Measurements from ENCODE around the gene ADIG.

The ADIG gene

GRCh38 chr20:38617830-38618196, 36.8 kb downstream of the ADIG start:
- no peak for DNase-seq (ENCODE audit: low read depth)
- no peak overlapping the region for H3K4me3 ChIP-seq (ENCODE audit: control insufficient read depth, low read depth, low read length)
- TF ChIP-seq CTCF (conservative IDR thresholded peaks at IDR 0.05; ENCODE audit: control insufficient read depth, insufficient read depth, low read depth, low read length): no peak

- TF ChIP-seq CTCF (conservative IDR thresholded peaks at IDR 0.05; ENCODE audit: control insufficient read depth, insufficient read depth, low read depth, low read length): no peak
- no peak for DNase-seq (ENCODE audit: low read depth)
Measured at GRCh38 chr20:38620441-38620840, 39.4 kb downstream of the ADIG start.

GRCh38 chr20:38623061-38623460, 42.1 kb downstream of the ADIG start:
- no peak for TF ChIP-seq CTCF (conservative IDR thresholded peaks at IDR 0.05; ENCODE audit: control insufficient read depth, insufficient read depth, low read depth, low read length)
- DNase-seq (ENCODE audit: low read depth): no peak
- H3K4me3 ChIP-seq (ENCODE audit: control insufficient read depth, low read depth, low read length): no peak overlapping the region

More at GRCh38 chr20:38620441-38620840, 39.4 kb downstream of the ADIG start:
- H3K4me3 ChIP-seq (ENCODE audit: control insufficient read depth, low read depth, low read length): no peak overlapping the region

GRCh38 chr20:38624084-38624483, 43.1 kb downstream of the ADIG start:
- no peak overlapping the region for H3K4me3 ChIP-seq (ENCODE audit: control insufficient read depth, low read depth, low read length)
- TF ChIP-seq CTCF (conservative IDR thresholded peaks at IDR 0.05; ENCODE audit: control insufficient read depth, insufficient read depth, low read depth, low read length): no peak
- DNase-seq (ENCODE audit: low read depth): no peak

- H3K4me3 ChIP-seq (ENCODE audit: control insufficient read depth, low read depth, low read length): no peak overlapping the region
- TF ChIP-seq CTCF (conservative IDR thresholded peaks at IDR 0.05; ENCODE audit: control insufficient read depth, insufficient read depth, low read depth, low read length): no peak
- no peak for DNase-seq (ENCODE audit: low read depth)
Measured at GRCh38 chr20:38625896-38626295, 44.9 kb downstream of the ADIG start.

GRCh38 chr20:38626921-38627659, 46.1 kb downstream of the ADIG start:
- H3K4me3 ChIP-seq (ENCODE audit: control insufficient read depth, low read depth, low read length): no peak overlapping the region
- TF ChIP-seq CTCF (conservative IDR thresholded peaks at IDR 0.05; ENCODE audit: control insufficient read depth, insufficient read depth, low read depth, low read length): no peak
- DNase-seq (ENCODE audit: low read depth): no peak

Data from fibroblast of mammary gland (primary cell).